SK-N-MC (cell line): ENCODE measurements around the gene SNX8.

Source experiments
- DNase-seq: peaks from one replicate; pipeline ENCODE4 v3.0.0-alpha.2; 2011; ENCODE audit warnings: low read depth, low spot score
- H3K27ac ChIP-seq: fragments of 200-600 bp; sonication (generic); 2 replicates; pipeline ENCODE4 v1.5.1; 2016; ENCODE audit warnings: mixed run types
- H3K36me3 ChIP-seq: fragments of 200-600 bp; sonication (generic); 2 replicates; pipeline ENCODE4 v1.6.1; 2017; ENCODE audit warnings: antibody characterized with exemption, low read length, mixed read lengths; ENCODE audit not compliant: insufficient read depth
- H3K4me3 ChIP-seq: fragments of 200-600 bp; sonication (generic); 2 replicates; pipeline ENCODE4 v1.5.1; 2016
- H3K9ac ChIP-seq: fragments of 200-600 bp; sonication (generic); 2 replicates; pipeline ENCODE4 v1.8.0; 2017; ENCODE audit warnings: mixed run types, mixed read lengths; ENCODE audit not compliant: insufficient read length
- H3K9me3 ChIP-seq: fragments of 200-600 bp; sonication (generic); 2 replicates; pipeline ENCODE4 v1.6.1; 2017; ENCODE audit warnings: low read depth, mild to moderate bottlenecking, antibody characterized with exemption, low read length, moderate library complexity, mixed read lengths
- EZH2 ChIP-seq: fragments of 200-600 bp; sonication (generic); IDR thresholded peaks from one replicate; pipeline ENCODE4 v1.6.1; 2017; ENCODE audit warnings: antibody characterized with exemption
- FOXP2 ChIP-seq: optimal IDR thresholded peaks from 2 replicates; pipeline ENCODE3; 2011; ENCODE audit warnings: mild to moderate bottlenecking, moderate library complexity; ENCODE audit not compliant: insufficient read depth; ENCODE audit errors: extremely low read length, control extremely low read depth
- POLR2AphosphoS5 ChIP-seq: IDR thresholded peaks from 2 replicates; pipeline ENCODE4 v1.6.1; 2012; ENCODE audit warnings: mild to moderate bottlenecking, low read depth, low read length, borderline replicate concordance

The SNX8 gene

DNA sequence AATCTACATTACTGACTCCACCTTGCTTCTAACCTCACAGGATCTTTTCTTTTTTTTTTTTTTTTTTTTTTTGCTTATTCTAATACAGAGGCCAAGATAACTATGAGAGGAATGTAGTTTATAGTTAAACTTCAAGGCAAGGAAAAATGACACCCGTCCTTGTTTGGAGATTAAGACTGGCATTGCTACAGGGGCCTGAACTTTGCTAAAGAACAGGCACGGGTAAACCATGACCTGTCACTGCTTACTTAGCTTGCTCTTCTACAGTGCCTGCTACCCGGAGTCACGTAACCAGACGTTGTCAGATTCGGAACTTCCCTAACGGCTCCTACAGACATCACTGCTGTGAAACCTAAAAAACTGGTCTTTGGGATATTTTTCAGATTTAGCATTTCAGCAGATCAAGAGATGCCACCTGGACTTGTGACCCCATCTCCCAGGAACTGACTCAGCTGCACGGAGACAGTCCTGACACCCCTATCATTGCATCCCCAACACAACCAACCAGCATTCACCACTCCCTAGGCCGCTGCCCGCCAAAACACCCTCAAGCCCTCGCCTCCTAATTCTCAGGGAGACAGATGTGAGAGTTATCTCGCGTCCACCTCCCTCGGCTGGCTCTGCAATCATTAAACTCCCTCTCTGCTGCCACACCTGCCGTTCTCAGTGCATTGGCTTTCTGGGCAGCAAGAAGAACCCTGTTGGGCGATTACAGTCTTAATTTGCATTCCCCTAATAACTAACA lies 109.0 kb downstream of the SNX8 start:
- Histone ChIP-seq H3K36me3 (peaks cover 12% of the 10 kb centered on the region), H3K9me3 (no peaks in the 10 kb centered on the region), H3K9ac (no peak overlapping the region), H3K4me3 (no peak overlapping the region), H3K27ac (no peak overlapping the region)
- TF ChIP-seq POLR2AphosphoS5 (no peak), EZH2 (no peak), FOXP2 (no peak)
- DNase-seq = no peak

DNA sequence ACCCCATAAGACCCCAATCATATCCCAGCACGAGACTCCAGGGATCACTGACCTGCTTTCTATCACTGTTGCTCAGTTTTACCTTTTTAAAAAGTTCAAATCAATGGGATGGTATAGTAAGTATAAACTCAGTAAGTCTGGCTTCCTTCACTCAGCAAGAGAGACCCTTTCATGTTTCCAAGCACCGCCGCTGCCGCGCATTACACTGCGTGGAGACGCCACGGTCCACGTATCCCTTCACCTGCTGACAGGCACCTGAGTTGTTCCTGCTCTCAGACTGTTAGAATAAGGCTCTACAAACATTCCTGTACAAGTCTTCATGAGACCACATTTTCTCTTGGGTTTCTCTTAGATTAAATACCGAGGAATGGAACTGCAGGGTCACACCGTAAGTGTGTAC lies 109.8 kb downstream of the SNX8 start:
- TF ChIP-seq POLR2AphosphoS5 = no peak
- TF ChIP-seq FOXP2 = no peak
- TF ChIP-seq EZH2 = no peak
- H3K36me3 ChIP-seq = peaks cover 12% of the 10 kb centered on the region
- no peaks in the 10 kb centered on the region for H3K9me3 ChIP-seq
- no peak for DNase-seq
- H3K4me3 ChIP-seq = no peak overlapping the region
- H3K9ac ChIP-seq = no peak overlapping the region
- no peak overlapping the region for H3K27ac ChIP-seq

DNA sequence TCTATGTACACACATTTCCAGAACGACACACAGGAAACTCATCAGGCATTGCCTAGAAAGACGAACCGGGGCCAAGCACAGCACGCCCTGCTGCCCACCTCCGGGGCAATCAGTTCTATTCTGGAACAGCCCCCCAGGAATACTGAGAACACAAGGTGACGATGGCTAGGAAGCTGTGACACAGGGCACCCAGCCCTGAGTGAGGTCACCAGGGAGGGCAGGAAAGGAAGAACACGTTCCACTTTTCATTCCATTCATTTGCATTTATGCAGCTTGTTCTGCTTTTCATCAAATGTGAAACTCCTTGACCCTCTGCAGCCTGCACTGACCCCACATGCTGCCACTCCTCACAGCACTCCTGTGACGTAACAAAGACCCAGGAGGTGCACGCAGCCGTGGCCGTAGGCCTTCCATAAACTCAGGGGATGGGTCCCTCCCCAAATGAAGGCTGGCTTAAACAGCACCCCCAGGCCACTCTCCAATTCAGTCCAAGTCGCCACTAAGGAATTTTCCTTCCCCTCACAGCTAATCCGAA lies 110.4 kb downstream of the SNX8 start:
- no peak overlapping the region for H3K4me3 ChIP-seq
- DNase-seq = no peak
- no peak overlapping the region for H3K9ac ChIP-seq
- TF ChIP-seq EZH2 = no peak
- TF ChIP-seq POLR2AphosphoS5 = no peak
- no peak for TF ChIP-seq FOXP2
- no peaks in the 10 kb centered on the region for H3K9me3 ChIP-seq
- H3K36me3 ChIP-seq = peaks cover 16% of the 10 kb centered on the region
- no peak overlapping the region for H3K27ac ChIP-seq

DNA sequence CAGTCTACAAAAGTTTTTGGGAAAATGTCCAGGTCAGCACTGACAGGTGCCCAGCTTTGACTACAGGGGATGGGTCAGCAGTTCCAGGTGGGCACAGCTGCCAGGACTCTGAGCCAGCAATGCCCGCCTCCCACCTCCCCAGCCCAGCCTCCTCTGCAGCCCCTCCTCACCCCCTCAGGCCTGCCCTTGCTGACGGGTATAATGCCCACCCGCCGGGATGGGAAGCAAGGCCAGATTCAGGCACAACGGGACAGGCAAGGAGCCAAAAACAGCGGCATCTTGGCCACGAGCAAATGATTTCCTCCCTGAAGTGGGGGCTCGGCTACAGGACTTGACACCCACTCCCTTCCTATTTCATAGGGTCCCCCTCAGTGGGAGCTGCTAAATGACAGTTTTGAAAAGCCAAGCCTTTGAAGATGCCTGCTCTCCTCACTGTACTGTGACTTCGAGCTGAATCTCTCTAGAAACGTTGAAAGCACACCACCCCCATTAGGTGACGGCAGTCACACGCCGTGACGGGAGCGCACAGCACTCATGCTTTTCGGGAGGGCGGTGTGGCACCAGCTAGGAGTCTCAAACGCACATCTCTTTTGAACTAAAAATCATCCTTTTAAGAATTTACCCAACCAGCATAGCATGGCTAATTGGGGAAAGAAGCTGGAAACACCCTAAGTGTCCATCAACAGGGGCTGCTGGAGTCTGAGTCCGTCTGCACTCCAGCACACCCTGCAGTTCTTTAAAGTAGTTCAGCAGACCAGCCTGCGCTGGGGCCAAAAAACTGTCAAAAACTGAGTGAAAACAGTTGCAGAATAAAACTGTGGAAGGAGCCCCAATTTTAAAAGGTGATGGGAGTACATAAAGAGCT lies 111.1 kb downstream of the SNX8 start:
- DNase-seq = no peak

DNA sequence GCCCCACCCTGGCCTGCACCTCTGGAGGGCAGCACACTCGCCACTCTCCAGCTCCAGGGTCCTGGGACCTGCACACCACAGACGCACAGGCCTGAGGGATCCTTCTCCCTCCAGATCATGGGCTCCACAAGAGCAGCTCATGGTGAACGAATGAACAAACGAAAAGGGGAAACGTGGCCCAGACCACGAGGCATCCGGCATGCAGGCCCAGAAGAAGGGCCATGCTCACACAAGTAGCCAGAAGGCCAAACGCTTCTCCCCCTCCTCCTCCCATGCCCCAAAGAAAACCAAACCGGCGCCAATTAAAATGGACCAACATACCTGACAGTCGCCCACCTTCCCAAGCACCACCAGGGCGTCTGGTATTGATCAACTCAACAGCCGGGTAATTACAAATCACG lies 111.9 kb downstream of the SNX8 start:
- TF ChIP-seq POLR2AphosphoS5 (no peak), FOXP2 (no peak), EZH2 (no peak)
- H3K36me3 ChIP-seq = peaks cover 4% of the 10 kb centered on the region; the same call in 1 of the 2 replicates
- H3K9ac ChIP-seq = no peak overlapping the region
- no peak overlapping the region for H3K4me3 ChIP-seq
- H3K27ac ChIP-seq = no peak overlapping the region
- no peaks in the 10 kb centered on the region for H3K9me3 ChIP-seq
- DNase-seq = no peak

More for the DNA sequence above, 111.1 kb downstream of the SNX8 start:
- TF ChIP-seq EZH2 = no peak
- Histone ChIP-seq H3K9me3 (no peaks in the 10 kb centered on the region), H3K9ac (no peak overlapping the region), H3K27ac (no peak overlapping the region), H3K4me3 (no peak overlapping the region), H3K36me3 (peaks cover 12% of the 10 kb centered on the region)
